Measurements from ENCODE around the gene TEX35.
"Not testable (repeated sequence)": the region's sequence is repeated elsewhere in the genome, so short reads cannot be mapped to it uniquely, and the experiment has no call there.

TEX35 gene

GRCh38 chr1:178542554-178543289 lies 29.8 kb downstream of the TEX35 start:
- DNase-seq = peak; percentile 76

- no peak for DNase-seq
Observed at GRCh38 chr1:178543290-178543607, 30.3 kb downstream of the TEX35 start.

- DNase-seq = no peak
Observed at GRCh38 chr1:178544531-178544930, 31.6 kb downstream of the TEX35 start.

GRCh38 chr1:178548108-178548507 lies 35.2 kb downstream of the TEX35 start:
- no peak for DNase-seq

GRCh38 chr1:178551307-178551706 lies 38.4 kb downstream of the TEX35 start:
- no peak for DNase-seq

GRCh38 chr1:178551940-178552339 lies 39.0 kb downstream of the TEX35 start:
- no peak for DNase-seq

GRCh38 chr1:178552856-178553255 lies 39.9 kb downstream of the TEX35 start:
- no peak for DNase-seq

GRCh38 chr1:178554351-178554750 lies 41.4 kb downstream of the TEX35 start:
- not testable (repeated sequence) for DNase-seq

- not testable (repeated sequence) for DNase-seq
Observed at GRCh38 chr1:178555613-178556012, 42.7 kb downstream of the TEX35 start.

GRCh38 chr1:178558816-178559215 lies 45.9 kb downstream of the TEX35 start:
- DNase-seq = not testable (repeated sequence)

- no peak for DNase-seq
Observed at GRCh38 chr1:178560871-178561376, 48.0 kb downstream of the TEX35 start.

GRCh38 chr1:178563099-178563820 lies 50.4 kb downstream of the TEX35 start:
- DNase-seq = no peak

- DNase-seq = no peak
Observed at GRCh38 chr1:178564086-178564782, 51.3 kb downstream of the TEX35 start.

GRCh38 chr1:178564783-178565180 lies 51.9 kb downstream of the TEX35 start:
- no peak for DNase-seq

- no peak for DNase-seq
Observed at GRCh38 chr1:178565586-178565985, 52.7 kb downstream of the TEX35 start.

GRCh38 chr1:178566187-178566586 lies 53.3 kb downstream of the TEX35 start:
- DNase-seq = no peak

- DNase-seq = no peak
Observed at GRCh38 chr1:178571807-178572206, 58.9 kb downstream of the TEX35 start.
